Gastroesophageal sphincter (tissue), 3 donors: ENCODE data around the gene TGIF2.

Experiments used
- EP300 ChIP-seq: sonication (generic); formaldehyde crosslinking; IDR thresholded peaks from one replicate; pipeline ENCODE4 v1.6.1; 2017; ENCODE audit warnings: antibody characterized with exemption, mild to moderate bottlenecking
- POLR2AphosphoS5 ChIP-seq: sonication (generic); formaldehyde crosslinking; IDR thresholded peaks from one replicate; pipeline ENCODE4 v1.6.1; 2017; ENCODE audit warnings: antibody characterized with exemption
- TF ChIP-seq, protein P1 (sequence below), 4 experiments: fragments of 200-600 bp in 2 of 4; fragments of 450-650 bp in 2 of 4; sonication (generic) in 1 of 4; IDR thresholded peaks; one replicate each; pipeline ENCODE4 v1.5.1; 2017 to 2019; ENCODE audit warnings: antibody characterized with exemption in 4 of 4, mild to moderate bottlenecking in 2 of 4, moderate library complexity in 2 of 4

DNA sequence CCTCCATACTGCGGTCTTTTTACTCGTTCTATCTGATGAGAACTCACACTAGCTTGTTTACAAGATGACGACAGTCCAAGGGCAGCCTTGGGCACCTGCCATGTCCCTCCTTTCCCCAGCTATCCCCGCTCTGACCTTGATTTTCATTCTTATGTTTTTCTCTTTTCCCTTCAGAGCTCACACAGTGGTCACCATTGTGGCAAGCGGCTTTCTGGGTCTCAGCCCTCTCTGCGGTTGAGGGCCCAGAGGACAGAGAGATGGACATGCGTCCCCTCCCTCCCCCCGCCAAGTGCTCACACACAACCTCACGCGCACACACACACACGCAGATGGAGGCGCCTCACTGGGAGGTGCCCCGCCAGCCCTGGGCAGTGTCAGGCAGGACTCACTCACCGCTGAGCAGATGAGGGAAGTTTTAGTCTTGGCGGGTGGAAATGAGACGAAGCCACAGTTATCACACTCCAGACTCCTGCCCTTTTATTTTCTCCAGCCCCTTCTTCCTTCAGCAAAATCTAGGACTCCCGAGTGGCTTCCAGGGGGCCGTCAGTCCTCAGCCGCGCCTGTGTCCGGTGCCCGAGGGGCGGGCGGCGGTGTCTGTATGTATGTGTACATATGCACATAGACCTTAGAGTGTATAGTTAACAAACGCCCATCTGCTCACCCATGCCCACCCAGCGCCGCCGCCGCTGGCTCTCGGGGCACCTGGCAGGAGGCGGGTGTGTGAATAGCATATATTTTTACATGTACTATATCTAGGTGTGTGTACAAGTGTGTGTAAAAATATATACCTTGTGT lies 45.9 kb upstream of the TGIF2 start:
- TF ChIP-seq, protein P1, sequence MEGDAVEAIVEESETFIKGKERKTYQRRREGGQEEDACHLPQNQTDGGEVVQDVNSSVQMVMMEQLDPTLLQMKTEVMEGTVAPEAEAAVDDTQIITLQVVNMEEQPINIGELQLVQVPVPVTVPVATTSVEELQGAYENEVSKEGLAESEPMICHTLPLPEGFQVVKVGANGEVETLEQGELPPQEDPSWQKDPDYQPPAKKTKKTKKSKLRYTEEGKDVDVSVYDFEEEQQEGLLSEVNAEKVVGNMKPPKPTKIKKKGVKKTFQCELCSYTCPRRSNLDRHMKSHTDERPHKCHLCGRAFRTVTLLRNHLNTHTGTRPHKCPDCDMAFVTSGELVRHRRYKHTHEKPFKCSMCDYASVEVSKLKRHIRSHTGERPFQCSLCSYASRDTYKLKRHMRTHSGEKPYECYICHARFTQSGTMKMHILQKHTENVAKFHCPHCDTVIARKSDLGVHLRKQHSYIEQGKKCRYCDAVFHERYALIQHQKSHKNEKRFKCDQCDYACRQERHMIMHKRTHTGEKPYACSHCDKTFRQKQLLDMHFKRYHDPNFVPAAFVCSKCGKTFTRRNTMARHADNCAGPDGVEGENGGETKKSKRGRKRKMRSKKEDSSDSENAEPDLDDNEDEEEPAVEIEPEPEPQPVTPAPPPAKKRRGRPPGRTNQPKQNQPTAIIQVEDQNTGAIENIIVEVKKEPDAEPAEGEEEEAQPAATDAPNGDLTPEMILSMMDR (IDR thresholded peaks at IDR 0.05): no peak
- TF ChIP-seq POLR2AphosphoS5 (peak; percentile 71), EP300 (no peak)
